ENCODE data around the gene ZNF428.

- TF ChIP-seq CTCF (conservative IDR thresholded peaks at IDR 0.05; ENCODE audit: low read length), result no peak
- no peak for TF ChIP-seq EZH2phosphoT487 (IDR thresholded peaks at IDR 0.05; ENCODE audit: borderline replicate concordance)
Observed at GRCh38 chr19:43648633-43649032, 29.2 kb upstream of the ZNF428 start.

Data from Loucy (cell line).